Body of pancreas (tissue), 4 donors: ENCODE measurements around the gene PATE3.

Source experiments
- CTCF ChIP-seq, 7 experiments: fragments of 450-650 bp in 4 of 7; fragments of 200-600 bp in 3 of 7; sonication (generic) in 3 of 7; IDR thresholded peaks; one replicate each; pipeline ENCODE4 v1.5.1; 2016 to 2019; ENCODE audit warnings: antibody characterized with exemption in 7 of 7
- POLR2A ChIP-seq, 3 donors: fragments of 450-650 bp; IDR thresholded peaks; one replicate each; pipeline ENCODE4 v1.6.1; 2016; ENCODE audit warnings: antibody characterized with exemption in 3 of 3, mild to moderate bottlenecking in 2 of 3

DNA sequence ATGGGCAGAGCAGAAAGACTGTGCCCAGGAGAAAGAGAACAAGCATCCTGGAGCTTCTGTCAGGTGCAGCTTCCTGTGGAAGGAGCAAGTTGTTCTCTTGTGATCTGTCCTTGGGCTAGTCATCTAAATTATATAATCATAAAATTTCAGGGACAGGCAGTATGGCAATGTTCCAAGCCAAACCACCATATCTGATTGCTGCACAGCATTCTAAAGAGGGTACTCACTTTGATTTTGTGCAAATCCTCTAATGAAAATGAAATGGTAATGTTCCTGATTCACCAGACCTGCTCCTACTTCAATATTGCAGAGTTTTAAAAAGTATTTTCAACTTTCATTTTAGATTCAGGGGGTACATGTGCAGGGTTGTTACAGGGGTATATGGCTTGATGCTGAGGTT, 9.2 kb upstream of the PATE3 start, which contains the start of gene PATE2:
- TF ChIP-seq CTCF (IDR thresholded peaks at IDR 0.05) (no peak), POLR2A (IDR thresholded peaks at IDR 0.05) (no peak)
